Esophagus muscularis mucosa (tissue), 3 donors: ENCODE results near the gene SPINDOC.

Experiments
- CTCF ChIP-seq, 3 experiments: fragments of 200-600 bp in 2 of 3; fragments of 450-650 bp in 1 of 3; sonication (generic) in 2 of 3; IDR thresholded peaks; one replicate each; pipeline ENCODE4 v1.5.1; 2017 to 2019; ENCODE audit warnings: antibody characterized with exemption in 3 of 3, mild to moderate bottlenecking in 2 of 3, moderate library complexity in 1 of 3
- POLR2A ChIP-seq: fragments of 450-650 bp; IDR thresholded peaks from one replicate; pipeline ENCODE4 v1.6.1; 2017; ENCODE audit warnings: antibody characterized with exemption, moderate library complexity, mild to moderate bottlenecking, low read depth
- POLR2AphosphoS5 ChIP-seq, 2 donors: sonication (generic); formaldehyde crosslinking; IDR thresholded peaks; one replicate each; pipeline ENCODE4 v1.6.1; 2017; ENCODE audit warnings: antibody characterized with exemption in 2 of 2

- TF ChIP-seq POLR2A (no peak), POLR2AphosphoS5 (IDR thresholded peaks at IDR 0.05) (no peak), CTCF (IDR thresholded peaks at IDR 0.05) (no peak)
Observed at GRCh38 chr11:63869683-63870082, 56.4 kb downstream of the SPINDOC start.
